HG03439 (cell line): ENCODE data around the gene CCDC12.
A peak's percentile ranks its signal among the peaks of the same experiment; 100 is the strongest.
"Not testable (repeated sequence)": the region's sequence is repeated elsewhere in the genome, so short reads cannot be mapped to it uniquely, and the experiment has no call there.

Source experiments
- ATAC-seq: cut with Tn5 transposase; IDR thresholded peaks from one replicate; pipeline ENCODE4 v1.9.1; 2021; ENCODE audit warnings: mild to moderate bottlenecking, moderate library complexity; ENCODE audit not compliant: unreplicated experiment

Gene CCDC12

DNA sequence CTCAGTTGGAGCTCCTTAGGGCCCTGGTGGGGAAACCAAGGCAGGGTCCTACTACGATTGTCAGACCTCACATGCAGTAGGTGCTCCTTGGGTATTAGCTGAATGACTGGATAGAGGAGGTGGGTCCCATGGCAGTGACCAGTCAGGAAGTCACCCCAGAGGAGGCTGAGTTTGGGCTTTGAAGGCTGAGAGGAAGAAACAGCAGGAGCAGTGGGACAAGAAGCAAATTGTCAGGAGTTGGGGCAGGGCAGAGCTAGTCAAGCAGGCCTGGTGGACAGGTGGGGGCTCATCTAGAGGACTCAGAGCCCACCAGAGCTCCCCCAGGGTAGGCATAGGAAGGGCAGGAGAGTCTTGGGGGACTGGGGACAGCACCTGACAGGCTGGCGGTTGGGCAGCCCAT, 6.0 kb upstream of the CCDC12 start:
- no peak for ATAC-seq

- no peak for ATAC-seq
These were observed 5.5 kb upstream of the CCDC12 start for GRCh38 chr3:46981932-46982471.

GRCh38 chr3:46979958-46980497, 3.5 kb upstream of the CCDC12 start:
- ATAC-seq = peak; percentile 2

DNA sequence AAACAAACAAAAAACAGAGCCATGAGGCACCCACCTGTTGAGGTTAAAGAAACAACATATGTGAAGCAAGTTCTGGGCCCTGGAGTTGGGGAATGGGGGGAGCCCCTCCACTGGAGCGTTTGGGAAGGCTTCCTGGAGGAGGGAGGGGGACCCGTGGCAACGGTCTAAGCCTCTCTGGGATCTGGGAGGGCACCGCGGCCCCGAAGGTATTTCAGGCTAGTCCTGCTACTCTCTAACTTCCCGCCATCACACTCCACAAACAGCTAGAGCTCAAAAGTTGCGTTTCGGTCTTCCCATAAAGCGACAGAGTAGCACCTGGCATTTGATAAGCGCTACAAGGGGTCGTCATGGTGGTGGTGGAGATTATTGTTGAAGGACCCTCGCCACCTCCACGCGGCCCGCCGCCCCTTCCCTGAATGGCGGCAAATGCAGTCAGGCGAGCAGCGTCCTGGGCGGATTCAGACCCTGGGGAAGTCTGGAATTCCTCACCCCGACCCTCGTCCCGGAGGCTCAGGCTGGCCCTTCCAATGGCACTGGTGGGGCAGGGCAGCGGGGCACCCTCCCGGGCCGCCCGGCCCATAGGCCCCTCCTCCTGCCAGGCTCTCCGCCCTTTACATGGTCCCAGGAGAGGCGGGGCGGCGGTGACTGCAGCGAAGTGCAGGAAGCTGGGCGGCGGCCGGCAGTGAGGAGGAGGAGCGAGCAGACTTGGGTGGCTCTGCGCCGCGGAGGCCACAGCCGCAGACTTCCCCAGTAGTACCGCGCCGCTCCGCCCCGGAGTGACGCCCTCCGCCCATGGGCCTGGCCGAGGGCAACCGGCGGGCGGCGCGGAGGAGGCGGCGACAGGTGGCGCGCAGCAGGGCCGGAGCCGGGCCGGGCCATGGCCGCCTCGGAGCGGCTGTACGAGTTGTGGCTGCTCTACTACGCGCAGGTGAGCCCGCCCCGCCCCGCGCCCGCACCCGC, 2.7 kb upstream of the CCDC12 start, which contains the start of gene NBEAL2:
TSS of gene NBEAL2 (plus strand) at position 682 of the 960 bp plus-strand sequence. CDS start at position 878, 196 bp downstream.
- peak; percentile 63 for ATAC-seq

- no peak for ATAC-seq
These were observed 1.8 kb upstream of the CCDC12 start for GRCh38 chr3:46978381-46978780.

DNA sequence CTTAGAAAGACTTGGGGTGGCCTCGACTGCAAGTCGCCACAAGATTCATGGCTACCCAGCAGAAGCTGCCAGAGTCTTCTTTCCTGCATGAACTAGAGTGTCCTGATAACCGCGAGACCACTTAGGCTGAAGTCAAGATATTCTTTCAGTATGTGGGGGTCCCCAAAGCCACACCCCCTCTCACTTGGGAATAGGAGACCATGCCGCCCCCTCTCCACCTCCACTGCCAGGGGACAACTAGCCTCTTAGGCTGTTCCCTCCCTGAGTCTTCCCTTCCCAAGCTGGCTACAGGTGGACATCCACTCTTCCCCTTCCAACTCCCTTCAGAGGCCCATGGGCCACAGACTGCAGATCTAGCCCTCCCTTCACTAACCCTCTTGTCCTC, 1.3 kb upstream of the CCDC12 start:
- ATAC-seq = no peak

DNA sequence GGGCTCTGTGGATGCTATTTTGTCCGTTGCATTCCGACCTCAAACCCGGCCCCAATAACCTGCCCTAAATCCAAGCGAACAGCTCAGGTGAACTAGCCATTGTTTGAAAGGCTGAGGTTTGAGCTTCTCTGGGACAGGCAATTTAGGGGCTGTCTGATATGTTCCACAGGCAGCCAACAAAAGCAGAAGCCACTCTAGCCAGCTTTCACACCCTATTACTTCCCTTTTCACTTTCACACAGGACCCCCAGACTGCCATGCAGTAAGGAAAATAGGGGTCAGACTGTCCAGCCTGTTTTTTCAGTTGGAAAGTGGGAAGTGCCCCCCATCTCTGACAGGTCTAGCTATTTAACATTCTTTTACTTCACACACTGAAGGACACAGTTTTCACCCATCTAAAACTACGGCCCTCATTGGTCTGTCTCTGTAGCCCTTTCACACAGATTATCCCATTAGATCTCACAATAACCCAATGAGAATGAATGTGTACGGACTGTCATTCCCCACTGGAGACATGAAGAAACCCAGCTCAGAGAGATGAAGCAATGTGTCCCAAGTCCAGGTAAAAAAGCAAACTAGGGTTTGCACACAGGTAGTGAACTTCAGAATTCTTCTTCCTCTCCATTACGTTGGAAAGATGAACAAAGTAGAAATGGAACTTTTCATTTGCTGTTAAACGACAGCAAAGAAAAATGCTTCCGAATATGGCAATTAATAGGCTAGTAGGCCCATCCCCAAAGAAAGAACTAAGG, 1.9 kb downstream of the CCDC12 start:
- ATAC-seq = no peak

DNA sequence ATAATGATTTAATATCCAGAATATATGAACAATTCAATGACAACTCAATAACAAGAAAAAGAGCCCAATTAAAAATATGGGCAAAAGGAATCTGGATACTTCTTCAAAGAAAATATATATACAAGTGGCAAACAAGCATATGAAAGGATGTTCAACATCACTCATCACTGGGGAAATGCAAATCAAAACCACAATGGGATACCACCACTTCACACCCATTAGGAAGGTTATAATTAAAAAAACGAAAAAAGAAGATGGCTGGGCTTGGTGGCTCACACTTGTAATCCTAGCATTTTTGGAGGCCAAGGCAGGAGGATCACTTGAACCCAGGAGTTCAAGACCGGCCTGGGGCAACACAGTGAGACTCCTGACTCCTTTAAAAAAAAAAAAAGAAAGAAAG, 4.1 kb downstream of the CCDC12 start:
- ATAC-seq = no peak

GRCh38 chr3:46971742-46972141, 4.8 kb downstream of the CCDC12 start:
- ATAC-seq = no peak

DNA sequence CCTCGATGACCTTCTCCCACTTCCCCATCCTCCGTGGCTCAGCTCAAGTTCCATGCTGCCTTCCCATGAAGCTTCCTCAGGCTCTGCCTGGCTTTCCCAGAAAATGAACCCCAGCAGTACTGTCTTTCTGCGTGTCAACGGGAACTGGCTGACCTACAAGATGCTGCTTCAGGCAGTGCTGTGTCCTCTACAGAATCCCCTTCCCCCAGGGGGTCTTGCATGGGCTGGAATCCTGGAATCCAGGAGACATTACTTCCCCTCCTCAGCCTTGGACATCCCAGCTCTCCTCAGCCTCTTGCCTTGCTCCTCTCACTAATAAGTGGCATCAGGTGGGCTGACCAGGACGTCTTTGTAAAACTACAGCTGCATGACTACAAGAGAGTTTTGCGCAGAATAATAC, 5.4 kb downstream of the CCDC12 start:
- no peak for ATAC-seq

- ATAC-seq = no peak
These were observed 6.0 kb downstream of the CCDC12 start for GRCh38 chr3:46970391-46971091.

GRCh38 chr3:46968783-46969428, 7.6 kb downstream of the CCDC12 start:
- no peak for ATAC-seq

DNA sequence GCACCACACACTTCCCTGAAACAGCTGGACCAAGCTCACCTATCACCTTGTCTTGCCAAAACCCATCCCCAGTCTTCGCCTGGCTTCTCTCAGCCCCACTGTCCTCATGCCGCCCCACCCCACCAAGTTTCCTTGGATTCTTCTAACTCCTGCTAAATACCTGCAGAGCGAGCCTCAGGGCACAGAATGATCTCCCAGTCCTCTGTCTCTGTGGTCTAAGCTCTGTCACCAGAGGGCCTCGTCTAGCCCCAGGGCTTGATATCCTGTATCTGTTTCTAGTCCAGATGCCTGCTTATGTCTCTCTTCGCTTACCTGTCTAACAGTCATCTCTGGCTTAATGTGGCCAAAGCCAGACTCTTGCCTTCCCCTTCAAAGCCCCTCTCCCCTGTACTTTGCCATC, 9.7 kb downstream of the CCDC12 start:
- ATAC-seq = no peak

DNA sequence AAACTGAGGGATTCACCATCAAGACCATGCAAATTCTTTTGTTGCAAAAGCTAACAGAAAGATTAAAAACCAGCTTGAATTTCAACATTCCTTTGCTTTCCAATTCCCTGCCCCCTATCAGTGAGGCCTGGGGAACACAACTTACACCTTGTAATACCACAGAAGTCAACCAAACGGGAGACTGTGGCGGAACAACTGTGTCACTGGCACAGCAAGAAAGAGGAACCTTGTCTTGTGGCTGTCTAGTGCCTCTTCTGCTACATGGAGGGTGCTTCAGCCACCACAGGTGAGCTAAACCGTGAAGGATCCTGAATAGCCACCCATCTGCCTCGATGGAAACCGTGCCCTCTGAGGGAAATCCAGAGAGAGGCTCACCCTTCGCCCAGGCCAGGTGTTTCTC, 11.4 kb downstream of the CCDC12 start:
- ATAC-seq = no peak

DNA sequence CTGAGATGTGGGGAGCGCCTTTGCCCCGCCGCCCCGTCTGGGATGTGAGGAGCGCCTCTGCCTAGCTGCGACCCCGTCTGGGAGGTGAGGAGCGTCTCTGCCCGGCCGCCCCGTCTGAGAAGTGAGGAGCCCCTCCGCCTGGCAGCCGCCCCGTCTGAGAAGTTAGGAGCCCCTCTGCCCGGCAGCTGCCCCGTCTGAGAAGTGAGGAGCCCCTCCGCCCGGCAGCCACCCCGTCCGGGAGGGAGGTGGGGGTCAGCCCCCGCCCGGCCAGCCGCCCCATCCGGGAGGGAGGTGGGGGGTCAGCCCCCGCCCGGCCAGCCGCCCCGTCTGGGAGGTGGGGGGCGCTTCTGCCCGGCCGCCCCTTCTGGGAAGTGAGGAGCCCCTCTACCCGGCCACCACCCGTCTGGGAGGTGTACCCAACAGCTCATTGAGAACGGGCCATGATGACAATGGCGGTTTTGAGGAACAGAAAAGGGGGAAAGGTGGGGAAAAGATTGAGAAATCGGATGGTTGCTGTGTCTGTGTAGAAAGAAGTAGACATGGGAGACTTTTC, 12.4 kb downstream of the CCDC12 start:
- not testable (repeated sequence) for ATAC-seq

DNA sequence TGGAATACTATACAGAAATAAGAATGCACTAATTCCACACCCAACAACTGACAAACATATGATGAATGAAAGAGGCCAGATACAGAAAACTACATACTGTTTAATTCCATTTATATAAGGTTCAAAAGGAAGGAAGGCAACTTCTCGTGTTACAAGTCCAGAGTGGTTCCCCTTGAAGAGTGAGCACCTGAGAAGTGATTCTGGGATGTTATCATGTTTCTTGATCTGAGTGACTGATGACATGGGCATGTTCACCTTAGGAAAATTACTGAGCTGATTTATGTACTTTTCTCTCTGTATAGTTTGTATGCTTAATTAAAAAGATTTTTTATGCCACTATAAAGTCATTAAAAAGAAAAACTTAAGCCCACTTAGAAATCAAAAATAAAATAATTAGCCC, 13.6 kb downstream of the CCDC12 start:
- no peak for ATAC-seq

- ATAC-seq = no peak
These were observed 14.1 kb downstream of the CCDC12 start for GRCh38 chr3:46962427-46962826.

DNA sequence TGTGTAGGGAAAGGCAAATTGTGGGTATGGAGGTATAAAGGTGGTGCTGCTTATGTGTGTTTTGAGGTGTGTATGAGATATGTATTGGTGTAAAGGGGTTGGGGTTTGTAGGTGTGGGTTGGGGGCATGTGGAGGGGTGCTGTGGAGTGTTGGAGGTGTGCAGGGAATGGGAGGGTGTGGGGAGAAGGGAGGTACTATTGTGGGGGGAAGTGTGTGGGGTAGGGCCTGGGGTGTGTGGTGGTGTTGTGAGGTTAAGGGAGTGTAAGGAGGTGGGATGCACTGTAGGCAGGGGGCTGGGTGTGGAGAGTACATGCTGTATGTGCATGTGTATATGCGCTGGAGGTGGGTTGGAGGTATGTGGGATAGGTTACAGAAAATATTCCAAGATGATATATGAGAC, 15.7 kb downstream of the CCDC12 start:
- no peak for ATAC-seq

DNA sequence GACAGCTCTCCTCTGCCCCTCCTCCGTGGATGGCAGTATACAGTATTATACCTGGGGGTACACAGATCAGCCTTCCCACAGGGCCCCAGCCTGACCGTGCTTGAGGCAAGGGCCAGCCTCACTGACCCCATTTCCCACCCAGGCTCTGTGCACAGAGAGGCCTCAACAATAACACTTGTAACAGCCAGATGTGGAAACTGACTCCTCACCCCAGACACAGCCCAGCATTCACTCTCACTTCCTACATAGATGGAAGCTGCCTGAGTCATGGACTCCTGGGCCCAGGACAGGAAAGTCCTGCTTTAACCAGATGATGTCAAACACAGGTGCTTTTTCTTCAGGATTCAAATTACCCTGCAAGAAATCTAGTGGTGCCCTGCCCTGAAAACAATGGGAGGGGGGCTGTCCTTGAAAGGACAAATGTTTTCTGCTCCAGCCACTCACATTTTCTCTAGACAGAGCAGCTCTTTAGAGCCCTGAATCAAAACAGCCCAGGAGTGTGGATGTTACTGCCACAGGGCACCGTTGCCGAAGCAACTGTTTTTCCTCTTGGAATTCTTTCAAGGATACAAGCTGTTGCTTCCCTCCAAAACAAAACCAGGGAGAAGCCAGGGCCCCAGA, 16.4 kb downstream of the CCDC12 start:
- no peak for ATAC-seq

- no peak for ATAC-seq
These were observed 17.4 kb downstream of the CCDC12 start for GRCh38 chr3:46959161-46959511.
